Ishikawa (cell line): ENCODE measurements around the gene APOB.

Source experiments
- CEBPB ChIP-seq: IDR thresholded peaks from 2 replicates; pipeline ENCODE4 v1.6.1; 2012
- CREB1 ChIP-seq: IDR thresholded peaks from 2 replicates; pipeline ENCODE4 v1.6.1; 2012; ENCODE audit warnings: low read depth
- EP300 ChIP-seq: IDR thresholded peaks from 2 replicates; pipeline ENCODE4 v1.6.1; 2012; ENCODE audit warnings: borderline replicate concordance
- TF ChIP-seq, protein P1 (sequence below): IDR thresholded peaks from 2 replicates; pipeline ENCODE4 v1.6.1; 2012

GRCh38 chr2:21050164-21050563 lies 6.3 kb upstream of the APOB start:
- no peak for TF ChIP-seq EP300
- TF ChIP-seq, protein P1, sequence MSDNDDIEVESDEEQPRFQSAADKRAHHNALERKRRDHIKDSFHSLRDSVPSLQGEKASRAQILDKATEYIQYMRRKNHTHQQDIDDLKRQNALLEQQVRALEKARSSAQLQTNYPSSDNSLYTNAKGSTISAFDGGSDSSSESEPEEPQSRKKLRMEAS = no peak
- TF ChIP-seq CREB1 = no peak
- TF ChIP-seq CEBPB = no peak
